Mesenchymal stem cell (in vitro differentiated cells and primary cell): ENCODE measurements around the gene ACKR2.

ENCODE experiments used
- DNase-seq: peaks from one replicate; pipeline ENCODE4 v3.0.0-alpha.2; 2013
- H2AFZ ChIP-seq: one replicate; pipeline ENCODE4 v1.6.1; 2013; ENCODE audit warnings: low read depth, mild to moderate bottlenecking, control low read depth, inconsistent platforms, low read length, moderate library complexity
- H2AK5ac ChIP-seq: 2 replicates; pipeline ENCODE4 v1.6.1; 2013; ENCODE audit warnings: low read length, moderate library complexity, mild to moderate bottlenecking, inconsistent platforms; ENCODE audit not compliant: severe bottlenecking
- H2BK120ac ChIP-seq: one replicate; pipeline ENCODE4 v1.6.1; 2013; ENCODE audit warnings: low read depth, mild to moderate bottlenecking, inconsistent platforms, low read length, moderate library complexity
- H2BK12ac ChIP-seq, 2 experiments: one replicate each; pipeline ENCODE4 v1.6.1; 2013; ENCODE audit warnings: inconsistent platforms in 2 of 2, low read length in 2 of 2, mild to moderate bottlenecking in 2 of 2, moderate library complexity in 2 of 2, control low read depth in 1 of 2
- H2BK15ac ChIP-seq: one replicate; pipeline ENCODE4 v1.6.1; 2013; ENCODE audit warnings: mild to moderate bottlenecking, low read depth, inconsistent platforms; ENCODE audit not compliant: poor library complexity, severe bottlenecking
- H2BK5ac ChIP-seq: 2 replicates; pipeline ENCODE4 v1.6.1; 2013; ENCODE audit warnings: low read depth, mild to moderate bottlenecking, low read length, control low read depth, inconsistent platforms; ENCODE audit not compliant: poor library complexity, severe bottlenecking
- H3K14ac ChIP-seq, 2 experiments: one replicate each; pipeline ENCODE4 v1.6.1; 2013; ENCODE audit warnings: inconsistent platforms in 2 of 2, low read length in 2 of 2, control low read depth in 1 of 2, mild to moderate bottlenecking in 1 of 2, moderate library complexity in 1 of 2
- H3K18ac ChIP-seq, 2 experiments: one replicate each; pipeline ENCODE4 v1.6.1; 2013; ENCODE audit warnings: inconsistent platforms in 2 of 2, low read length in 2 of 2, control low read depth in 1 of 2, low read depth in 1 of 2, mild to moderate bottlenecking in 1 of 2
- H3K23ac ChIP-seq, 2 experiments: one replicate each; pipeline ENCODE4 v1.6.1; 2013; ENCODE audit warnings: inconsistent platforms in 2 of 2, low read length in 2 of 2, mild to moderate bottlenecking in 2 of 2, moderate library complexity in 2 of 2, control low read depth in 1 of 2
- H3K27ac ChIP-seq: 2 replicates; pipeline ENCODE4 v1.5.1; 2013; ENCODE audit warnings: mild to moderate bottlenecking, moderate library complexity, low read length, control low read depth, inconsistent platforms; ENCODE audit not compliant: poor library complexity, severe bottlenecking
- H3K27me3 ChIP-seq, 2 experiments: 2 replicates each; pipeline versions ENCODE4 v1.6.1 to v1.7.0; 2013; ENCODE audit warnings: low read length in 2 of 2, mild to moderate bottlenecking in 2 of 2, moderate library complexity in 2 of 2, control low read depth in 1 of 2, inconsistent platforms in 1 of 2; ENCODE audit not compliant: control insufficient read depth in 1 of 2, insufficient read depth in 1 of 2
- H3K36me3 ChIP-seq, 2 experiments: 2 replicates each; pipeline versions ENCODE4 v1.6.1 to v1.7.0; 2013; ENCODE audit warnings: low read length in 2 of 2, control low read depth in 1 of 2, inconsistent platforms in 1 of 2, low read depth in 1 of 2, mild to moderate bottlenecking in 1 of 2; ENCODE audit not compliant: insufficient read depth in 2 of 2, control insufficient read depth in 1 of 2
- H3K4ac ChIP-seq, 2 experiments: one replicate each; pipeline ENCODE4 v1.6.1; 2013; ENCODE audit warnings: inconsistent platforms in 2 of 2, low read length in 2 of 2, mild to moderate bottlenecking in 2 of 2, moderate library complexity in 2 of 2, control low read depth in 1 of 2, low read depth in 1 of 2
- H3K4me1 ChIP-seq: 2 replicates; pipeline ENCODE4 v1.6.1; 2013; ENCODE audit warnings: low read depth, low read length, control low read depth; ENCODE audit not compliant: control insufficient read depth, insufficient read depth
- H3K4me2 ChIP-seq: 2 replicates; pipeline ENCODE4 v1.6.1; 2013; ENCODE audit warnings: low read length, mild to moderate bottlenecking, inconsistent platforms; ENCODE audit not compliant: poor library complexity, severe bottlenecking
- H3K4me3 ChIP-seq, 2 experiments: 2 replicates each; pipeline versions ENCODE4 v1.5.1 to v1.7.0; 2013; ENCODE audit warnings: low read length in 2 of 2, mild to moderate bottlenecking in 2 of 2, control low read depth in 1 of 2, low read depth in 1 of 2; ENCODE audit not compliant: insufficient read depth in 1 of 2
- H3K79me1 ChIP-seq: replicated peaks from 2 replicates; pipeline ENCODE4 v1.6.1; 2013; ENCODE audit warnings: mild to moderate bottlenecking, control low read depth, low read length, inconsistent platforms; ENCODE audit not compliant: poor library complexity, severe bottlenecking
- H3K9ac ChIP-seq: 2 replicates; pipeline ENCODE4 v1.7.0; 2013; ENCODE audit warnings: mild to moderate bottlenecking, low read length, moderate library complexity
- H3K9me3 ChIP-seq: 2 replicates; pipeline ENCODE4 v1.7.0; 2013; ENCODE audit warnings: mild to moderate bottlenecking, low read length; ENCODE audit not compliant: control insufficient read depth
- H4K8ac ChIP-seq: one replicate; pipeline ENCODE4 v1.6.1; 2013; ENCODE audit warnings: inconsistent platforms, mild to moderate bottlenecking, low read length, moderate library complexity
- H4K91ac ChIP-seq: one replicate; pipeline ENCODE4 v1.6.1; 2013; ENCODE audit warnings: mild to moderate bottlenecking, low read length, inconsistent platforms
- WGBS: methylation state at CpG from one replicate; pipeline ENCODE4 v1.1.7; 2013; ENCODE audit warnings: mixed read lengths; 5-methylcytosine and 5-hydroxymethylcytosine counted together

ACKR2 gene

DNA sequence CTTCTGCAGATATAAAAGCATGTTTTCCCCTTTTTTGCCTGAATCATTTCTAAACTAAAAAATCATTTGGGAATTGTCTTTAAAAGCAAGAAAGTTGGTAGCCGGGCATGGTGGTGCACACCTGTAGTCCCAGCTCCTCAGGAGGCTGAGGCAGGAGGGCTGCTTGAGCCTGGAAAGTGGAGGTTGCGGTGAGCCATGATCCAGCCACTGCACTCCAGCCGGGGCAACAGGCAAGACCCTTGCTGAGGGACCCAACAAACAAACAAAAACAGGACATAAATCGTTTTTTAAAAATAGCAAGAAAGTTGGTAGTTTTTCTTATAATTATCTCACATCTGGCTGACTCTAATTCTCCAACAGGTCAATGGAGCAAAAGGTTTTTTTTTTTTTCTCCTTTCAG lies 7.5 kb upstream of the ACKR2 start:
- Histone ChIP-seq H3K9me3 (no peaks in the 10 kb centered on the region), H2BK5ac (no peak overlapping the region), H4K91ac (no peak overlapping the region), H3K4me1 (peaks cover 5% of the 10 kb centered on the region), H3K4ac (no peak overlapping the region), H2AFZ (no peak overlapping the region), H3K27ac (no peak overlapping the region), H2BK12ac (no peak overlapping the region), H2AK5ac (no peak overlapping the region), H3K9ac (peak overlapping the region; percentile 98), H4K8ac (no peak overlapping the region), H3K14ac (no peak overlapping the region), H3K4me3 (no peak overlapping the region), H2BK15ac (no peak overlapping the region), H3K18ac (no peak overlapping the region), H3K36me3 (peaks cover 0 to 11% of the 10 kb centered on the region in 2 experiments), H2BK120ac (no peak overlapping the region), H3K79me1 (peaks cover 5% of the 10 kb centered on the region), H3K23ac (no peak overlapping the region), H3K4me2 (no peak overlapping the region), H3K27me3 (peaks cover 0 to 7% of the 10 kb centered on the region in 2 experiments)
- no peak for DNase-seq
- WGBS, result 92% methylated on average over 1 of the region's 4 CpGs

DNA sequence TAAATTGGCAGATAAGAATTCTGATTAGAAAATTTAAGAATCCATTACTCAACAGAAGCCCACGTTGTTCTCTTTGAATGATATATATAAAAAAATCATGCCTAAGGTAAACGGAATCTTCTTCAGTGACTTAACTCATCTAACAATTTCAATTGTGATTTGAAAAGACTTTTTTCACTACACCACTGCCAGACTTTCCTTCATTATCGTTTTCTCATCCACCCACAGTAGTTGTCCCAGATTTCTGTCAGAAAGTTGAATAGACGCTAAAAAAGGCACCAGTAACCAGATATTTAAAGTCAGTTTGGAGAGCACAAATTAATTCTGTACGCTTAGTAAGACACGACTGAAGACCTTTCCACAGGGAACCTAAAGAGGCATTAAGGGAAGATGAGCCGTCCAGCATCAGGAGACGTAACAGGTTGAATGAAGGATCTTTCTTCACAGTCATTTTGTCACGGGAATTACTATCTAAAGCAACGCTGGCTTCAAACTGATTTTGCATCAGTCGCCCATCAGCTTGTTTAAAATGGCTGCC lies 6.3 kb upstream of the ACKR2 start:
- no peak overlapping the region for H4K91ac ChIP-seq
- H3K36me3 ChIP-seq, result peaks cover 0 to 11% of the 10 kb centered on the region in 2 experiments
- peaks cover 5% of the 10 kb centered on the region for H3K4me1 ChIP-seq
- no peak overlapping the region for H2BK120ac ChIP-seq
- no peak overlapping the region for H3K18ac ChIP-seq
- no peak overlapping the region for H4K8ac ChIP-seq
- H2AFZ ChIP-seq, result no peak overlapping the region
- peaks cover 5% of the 10 kb centered on the region for H3K79me1 ChIP-seq
- no peak overlapping the region for H3K14ac ChIP-seq
- H3K9ac ChIP-seq, result peak overlapping the region; percentile 98
- peaks cover 0 to 12% of the 10 kb centered on the region in 2 experiments for H3K27me3 ChIP-seq
- peak overlapping the region; percentile 89 for H3K4me2 ChIP-seq
- peak overlapping the region; percentile 90 for H3K27ac ChIP-seq
- no peak overlapping the region for H2AK5ac ChIP-seq
- WGBS, result 45% methylated on average over 10 of the region's 11 CpGs
- peak overlapping the region; percentile 89 to 98 for H3K4me3 ChIP-seq
- no peaks in the 10 kb centered on the region for H3K9me3 ChIP-seq
- no peak for DNase-seq
- H2BK5ac ChIP-seq, result no peak overlapping the region
- H2BK15ac ChIP-seq, result no peak overlapping the region
- H2BK12ac ChIP-seq, result no peak overlapping the region
- H3K23ac ChIP-seq, result no peak overlapping the region
- H3K4ac ChIP-seq, result no peak overlapping the region

DNA sequence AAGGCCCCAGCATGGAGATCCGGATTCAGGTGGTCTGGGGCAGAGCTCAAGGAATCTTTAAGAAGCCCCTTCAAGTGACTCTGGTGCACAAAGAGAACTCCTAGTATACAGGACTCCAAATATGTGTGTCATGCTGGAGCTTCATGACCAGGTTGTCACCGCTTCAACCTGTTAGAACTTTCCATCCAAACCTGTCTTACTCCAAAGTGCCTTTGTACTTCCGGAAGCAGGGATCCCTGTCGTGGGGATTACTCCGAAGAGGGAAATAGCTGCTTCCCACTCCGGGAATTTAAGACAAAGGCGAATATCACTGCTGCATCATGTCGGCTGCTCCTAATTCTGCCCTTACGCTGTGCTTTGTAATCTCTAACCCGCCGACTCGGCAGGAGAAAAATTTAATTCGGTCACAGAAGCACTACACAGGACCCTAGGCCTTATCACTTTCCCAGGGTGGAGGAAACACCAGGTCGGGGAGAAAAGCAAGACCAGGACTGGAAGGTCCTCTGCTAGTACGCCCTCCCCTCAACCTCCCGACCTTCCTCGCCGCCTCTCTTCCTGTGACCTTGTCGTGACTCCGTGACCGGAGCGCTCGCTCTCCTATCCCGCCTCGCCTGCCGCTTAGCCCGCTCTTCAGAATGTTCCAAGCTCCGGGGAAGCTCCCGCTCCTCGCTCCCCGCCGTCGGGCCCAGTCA lies 5.7 kb upstream of the ACKR2 start:
- peaks cover 5% of the 10 kb centered on the region for H3K4me1 ChIP-seq
- WGBS, result under 1% methylated on average over 33 of the region's 33 CpGs
- H2BK12ac ChIP-seq, result peak overlapping the region in 1 of 2 experiments; percentile 32
- H3K23ac ChIP-seq, result no peak overlapping the region
- H3K18ac ChIP-seq, result peak overlapping the region; percentile 82 to 91
- H4K91ac ChIP-seq, result peak overlapping the region; percentile 68
- peak overlapping the region; percentile 67 for H2BK15ac ChIP-seq
- peak overlapping the region; percentile 73 for H2BK120ac ChIP-seq
- H2AK5ac ChIP-seq, result no peak overlapping the region
- H3K27ac ChIP-seq, result peak overlapping the region; percentile 90
- no peak overlapping the region for H2AFZ ChIP-seq
- peak overlapping the region; percentile 8 for H4K8ac ChIP-seq
- peak overlapping the region in 1 of 2 experiments; percentile 77 for H3K4ac ChIP-seq
- peak overlapping the region in 1 of 2 experiments; percentile 51 for H3K14ac ChIP-seq
- peaks cover 5% of the 10 kb centered on the region for H3K79me1 ChIP-seq
- H3K27me3 ChIP-seq, result peaks cover 0 to 12% of the 10 kb centered on the region in 2 experiments
- H3K4me3 ChIP-seq, result peak overlapping the region; percentile 89 to 98
- no peaks in the 10 kb centered on the region for H3K9me3 ChIP-seq
- peaks cover 0 to 11% of the 10 kb centered on the region in 2 experiments for H3K36me3 ChIP-seq
- H3K4me2 ChIP-seq, result peak overlapping the region; percentile 89
- no peak overlapping the region for H2BK5ac ChIP-seq
- H3K9ac ChIP-seq, result peak overlapping the region; percentile 98
- DNase-seq, result peak; percentile 52

DNA sequence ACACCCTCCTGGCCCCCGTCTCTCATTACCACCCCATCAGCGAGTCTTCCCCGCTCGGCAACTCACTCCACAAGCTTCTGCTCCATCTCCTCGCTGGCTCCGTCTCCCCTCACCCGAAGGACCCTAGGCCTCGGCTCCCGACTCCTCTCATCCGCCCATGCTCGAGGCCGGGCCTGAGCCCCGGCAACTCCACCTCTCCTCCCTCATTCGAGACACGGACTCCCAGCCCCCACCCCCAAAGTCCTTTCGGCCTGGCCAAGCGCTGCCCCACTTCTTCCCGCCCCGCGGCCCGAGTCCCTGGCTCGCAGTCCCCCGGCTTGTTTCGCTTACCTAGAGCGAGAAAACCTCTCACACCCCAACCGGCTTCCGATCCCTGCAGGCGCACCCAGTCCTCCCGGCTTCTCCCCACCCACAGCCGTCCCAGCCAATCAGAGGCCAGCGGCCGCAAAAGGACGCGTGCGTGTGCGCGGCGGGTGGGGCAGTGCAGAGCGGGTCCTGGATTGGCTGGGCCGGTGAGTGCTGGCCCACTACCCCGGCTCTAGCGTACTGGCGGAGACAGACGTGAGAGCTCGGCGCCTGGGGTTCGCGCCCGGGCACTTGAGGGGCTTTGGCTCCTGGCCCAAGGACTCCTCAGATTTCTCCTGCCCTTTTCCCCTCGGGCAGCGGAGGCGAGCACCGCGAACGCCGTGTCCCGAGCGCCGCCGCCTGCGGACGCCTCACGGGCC lies 5.0 kb upstream of the ACKR2 start, which contains the start of gene HIGD1A:
Gene HIGD1A, minus strand, starts transcription at position 385 of the 725 bp plus-strand sequence. CDS start 10,237 bp downstream, outside the sequence.
- Histone ChIP-seq H3K14ac (peak within 1 kb of the TSS in 1 of 2 experiments; percentile 86), H3K4ac (peak within 1 kb of the TSS; percentile 73 to 77), H3K23ac (peak within 1 kb of the TSS in 1 of 2 experiments; percentile 78), H3K4me3 (peak within 1 kb of the TSS; percentile 89 to 98), H3K18ac (peak within 1 kb of the TSS; percentile 91), H2AFZ (peak within 1 kb of the TSS; percentile 93), H3K9ac (peak within 1 kb of the TSS; percentile 98), H4K8ac (peak within 1 kb of the TSS; percentile 71), H3K36me3 (peaks cover 0 to 11% of the 10 kb centered on the region in 2 experiments), H2BK12ac (peak within 1 kb of the TSS in 1 of 2 experiments; percentile 95), H3K27me3 (peaks cover 0 to 12% of the 10 kb centered on the region in 2 experiments), H3K4me1 (peaks cover 5% of the 10 kb centered on the region), H3K27ac (peak within 1 kb of the TSS; percentile 90), H2BK120ac (peak within 1 kb of the TSS; percentile 73), H3K79me1 (peaks cover 5% of the 10 kb centered on the region), H3K9me3 (no peaks in the 10 kb centered on the region), H2BK15ac (peak within 1 kb of the TSS; percentile 67), H4K91ac (peak within 1 kb of the TSS; percentile 68), H2AK5ac (no peak within 1 kb of the TSS), H3K4me2 (peak within 1 kb of the TSS; percentile 99), H2BK5ac (no peak within 1 kb of the TSS)
- WGBS, result under 1% methylated on average over 48 of the region's 63 CpGs
- peak; percentile 96 for DNase-seq
